Tibial nerve (tissue), 4 donors: ENCODE measurements around the gene SCAI.

Experiments used
- EP300 ChIP-seq, 2 donors: sonication (generic); formaldehyde crosslinking; IDR thresholded peaks; one replicate each; pipeline ENCODE4 v1.6.1; 2017; ENCODE audit warnings: antibody characterized with exemption in 2 of 2, mild to moderate bottlenecking in 1 of 2
- POLR2A ChIP-seq, 2 donors: fragments of 450-650 bp; IDR thresholded peaks; one replicate each; pipeline ENCODE4 v1.6.1; 2017; ENCODE audit warnings: antibody characterized with exemption in 2 of 2, mild to moderate bottlenecking in 2 of 2, moderate library complexity in 2 of 2
- TF ChIP-seq, protein P1 (sequence below), 5 experiments: fragments of 200-600 bp in 3 of 5; fragments of 450-650 bp in 2 of 5; sonication (generic) in 3 of 5; IDR thresholded peaks; one replicate each; pipeline ENCODE4 v1.5.1; 2016 to 2019; ENCODE audit warnings: antibody characterized with exemption in 5 of 5, mild to moderate bottlenecking in 3 of 5, moderate library complexity in 2 of 5

DNA sequence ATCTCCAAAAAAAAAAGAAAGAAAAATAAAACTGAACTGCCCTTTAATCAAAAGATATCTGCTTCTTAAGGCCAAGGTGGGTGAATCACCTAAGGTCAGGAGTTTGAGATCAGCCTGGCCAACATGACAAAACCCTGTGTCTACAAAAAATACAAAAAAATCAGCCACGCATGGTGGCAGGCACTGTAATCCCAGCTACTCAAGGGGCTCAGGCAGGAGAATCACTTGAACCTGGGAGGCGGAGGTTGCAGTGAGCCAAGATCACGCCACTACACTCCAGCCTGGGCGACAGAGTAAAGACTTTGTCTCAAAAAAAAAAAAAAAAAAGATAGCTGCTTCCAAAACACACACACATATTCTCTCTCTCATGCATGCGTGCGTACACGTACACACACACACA, 17.8 kb downstream of the SCAI start:
- TF ChIP-seq, protein P1, sequence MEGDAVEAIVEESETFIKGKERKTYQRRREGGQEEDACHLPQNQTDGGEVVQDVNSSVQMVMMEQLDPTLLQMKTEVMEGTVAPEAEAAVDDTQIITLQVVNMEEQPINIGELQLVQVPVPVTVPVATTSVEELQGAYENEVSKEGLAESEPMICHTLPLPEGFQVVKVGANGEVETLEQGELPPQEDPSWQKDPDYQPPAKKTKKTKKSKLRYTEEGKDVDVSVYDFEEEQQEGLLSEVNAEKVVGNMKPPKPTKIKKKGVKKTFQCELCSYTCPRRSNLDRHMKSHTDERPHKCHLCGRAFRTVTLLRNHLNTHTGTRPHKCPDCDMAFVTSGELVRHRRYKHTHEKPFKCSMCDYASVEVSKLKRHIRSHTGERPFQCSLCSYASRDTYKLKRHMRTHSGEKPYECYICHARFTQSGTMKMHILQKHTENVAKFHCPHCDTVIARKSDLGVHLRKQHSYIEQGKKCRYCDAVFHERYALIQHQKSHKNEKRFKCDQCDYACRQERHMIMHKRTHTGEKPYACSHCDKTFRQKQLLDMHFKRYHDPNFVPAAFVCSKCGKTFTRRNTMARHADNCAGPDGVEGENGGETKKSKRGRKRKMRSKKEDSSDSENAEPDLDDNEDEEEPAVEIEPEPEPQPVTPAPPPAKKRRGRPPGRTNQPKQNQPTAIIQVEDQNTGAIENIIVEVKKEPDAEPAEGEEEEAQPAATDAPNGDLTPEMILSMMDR (IDR thresholded peaks at IDR 0.05), result no peak
- no peak for TF ChIP-seq EP300 (IDR thresholded peaks at IDR 0.05)
- no peak for TF ChIP-seq POLR2A (IDR thresholded peaks at IDR 0.05)
